Mucosa of rectum (tissue), 2 donors: Measurements from ENCODE around the gene SPATA6.
"Not testable (repeated sequence)": the region's sequence is repeated elsewhere in the genome, so short reads cannot be mapped to it uniquely, and the experiment has no call there.

Experiments used
- H3K27ac ChIP-seq, 2 donors: one replicate each; pipeline ENCODE4 v1.7.0; 2013; ENCODE audit warnings: inconsistent platforms in 2 of 2, low read depth in 2 of 2, low read length in 2 of 2
- H3K27me3 ChIP-seq, 2 donors: one replicate each; pipeline ENCODE4 v1.7.0; 2013; ENCODE audit warnings: low read length in 2 of 2; ENCODE audit not compliant: control insufficient read depth in 2 of 2, insufficient read depth in 2 of 2
- H3K36me3 ChIP-seq, 2 donors: one replicate each; pipeline ENCODE4 v1.7.0; 2013; ENCODE audit warnings: low read length in 2 of 2; ENCODE audit not compliant: control insufficient read depth in 2 of 2, insufficient read depth in 2 of 2
- H3K4me1 ChIP-seq, 2 donors: one replicate each; pipeline ENCODE4 v1.7.0; 2013; ENCODE audit warnings: low read length in 2 of 2, mild to moderate bottlenecking in 1 of 2; ENCODE audit not compliant: control insufficient read depth in 2 of 2, insufficient read depth in 2 of 2
- H3K4me3 ChIP-seq, 2 donors: one replicate each; pipeline ENCODE4 v1.7.0; 2013; ENCODE audit warnings: low read length in 2 of 2
- H3K9ac ChIP-seq, 2 donors: one replicate each; pipeline ENCODE4 v1.7.0; 2013; ENCODE audit warnings: low read length in 2 of 2, low read depth in 1 of 2, mild to moderate bottlenecking in 1 of 2
- H3K9me3 ChIP-seq, 2 donors: one replicate each; pipeline ENCODE4 v1.7.0; 2013; ENCODE audit warnings: low read length in 2 of 2; ENCODE audit not compliant: control insufficient read depth in 2 of 2
- donor health status: healthy.
- donor health status: Normal muscosa, but diverticular disease.

The SPATA6 gene

DNA sequence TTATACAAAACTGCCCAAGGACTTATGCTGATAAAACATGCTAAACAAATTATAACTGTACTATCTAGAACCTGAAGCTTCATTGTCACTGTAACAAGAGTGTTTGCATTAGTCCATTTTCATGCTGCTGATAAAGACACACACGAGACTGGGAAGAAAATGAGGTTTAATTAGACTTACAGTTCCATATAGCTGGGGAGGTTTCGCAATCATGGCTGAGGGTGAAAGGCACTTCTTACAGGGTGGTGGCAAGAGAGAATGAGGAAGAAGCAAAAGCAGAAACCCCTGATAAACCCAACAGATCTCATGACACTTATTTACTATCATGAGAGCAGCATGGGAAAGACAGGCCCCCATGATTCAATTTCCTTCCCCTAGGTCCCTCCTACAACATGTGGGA, 100.4 kb downstream of the SPATA6 start:
- no peaks in the 10 kb centered on the region for H3K36me3 ChIP-seq
- H3K27ac ChIP-seq, result no peak overlapping the region
- no peak overlapping the region for H3K9ac ChIP-seq
- H3K9me3 ChIP-seq, result peaks cover 0 to 4% of the 10 kb centered on the region in 2 donors
- no peaks in the 10 kb centered on the region for H3K27me3 ChIP-seq
- no peak overlapping the region for H3K4me3 ChIP-seq
- no peaks in the 10 kb centered on the region for H3K4me1 ChIP-seq

DNA sequence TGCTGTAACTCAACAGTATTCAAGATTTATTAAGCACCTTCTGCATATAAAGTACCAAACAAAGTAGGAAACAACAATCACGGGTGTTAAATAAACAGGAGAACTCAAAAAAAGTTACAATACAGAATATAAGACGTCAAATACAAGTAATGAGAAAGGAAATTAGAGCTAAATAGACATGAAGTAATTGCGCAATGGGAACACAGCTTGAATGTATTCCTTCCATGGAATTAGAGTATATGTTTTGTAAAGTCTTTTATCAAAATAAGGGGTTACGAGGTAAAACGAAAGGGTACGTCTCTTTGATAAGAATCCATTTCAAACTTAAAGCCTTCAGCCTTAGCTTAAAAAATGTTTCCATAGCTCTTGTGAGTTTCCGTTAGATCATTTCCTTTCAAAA, 109.1 kb downstream of the SPATA6 start:
- Histone ChIP-seq H3K9ac (no peak overlapping the region), H3K27me3 (no peaks in the 10 kb centered on the region), H3K4me3 (no peak overlapping the region), H3K36me3 (no peaks in the 10 kb centered on the region), H3K4me1 (no peaks in the 10 kb centered on the region), H3K9me3 (no peaks in the 10 kb centered on the region), H3K27ac (no peak overlapping the region)

DNA sequence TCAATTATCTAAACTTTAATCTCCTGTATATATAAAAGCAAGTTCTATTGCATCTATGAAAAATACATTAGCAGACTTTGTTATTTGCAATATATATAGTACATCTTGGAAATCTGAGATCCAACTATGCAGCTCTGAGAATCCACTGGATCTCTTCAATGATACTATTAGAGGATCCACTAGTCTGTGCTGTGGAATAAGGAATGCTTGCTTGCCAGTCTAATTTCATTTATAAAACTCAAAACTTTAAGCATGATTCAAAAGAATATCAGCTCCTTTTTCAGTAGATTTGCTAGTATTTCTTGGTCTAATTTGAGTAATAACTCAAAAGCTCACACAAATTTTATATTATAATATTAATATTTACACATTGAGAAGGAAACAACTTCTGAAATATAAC, 115.1 kb downstream of the SPATA6 start:
- no peaks in the 10 kb centered on the region for H3K27me3 ChIP-seq
- H3K9ac ChIP-seq, result no peak overlapping the region
- no peak overlapping the region for H3K4me3 ChIP-seq
- peaks cover 0 to 2% of the 10 kb centered on the region in 2 donors for H3K36me3 ChIP-seq
- H3K27ac ChIP-seq, result no peak overlapping the region
- no peaks in the 10 kb centered on the region for H3K4me1 ChIP-seq
- no peaks in the 10 kb centered on the region for H3K9me3 ChIP-seq

DNA sequence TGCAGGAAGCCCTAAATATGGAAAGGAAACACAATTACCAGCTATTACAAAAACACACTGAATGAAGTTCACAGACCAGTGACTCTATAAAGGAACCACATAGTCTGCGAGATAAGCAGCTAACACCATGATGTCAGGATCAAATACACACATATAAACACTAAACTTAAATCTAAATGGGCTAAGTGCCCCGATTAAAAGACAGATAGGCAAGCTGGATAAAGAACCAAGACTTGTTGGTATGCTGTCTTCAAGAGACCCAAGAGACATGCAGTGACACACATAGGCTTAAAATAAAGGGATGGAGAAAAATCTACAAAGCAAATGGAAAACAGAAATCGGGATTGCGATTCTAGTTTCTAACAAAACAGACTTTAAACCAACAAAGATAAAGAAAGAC, 127.6 kb downstream of the SPATA6 start:
- Histone ChIP-seq H3K9me3 (peaks cover 0 to 6% of the 10 kb centered on the region in 2 donors), H3K9ac (no peak overlapping the region), H3K4me1 (no peaks in the 10 kb centered on the region), H3K4me3 (no peak overlapping the region), H3K36me3 (no peaks in the 10 kb centered on the region), H3K27ac (no peak overlapping the region), H3K27me3 (no peaks in the 10 kb centered on the region)

GRCh38 chr1:48341221-48341620, 130.8 kb downstream of the SPATA6 start:
- Histone ChIP-seq H3K36me3 (no peaks in the 10 kb centered on the region), H3K27me3 (no peaks in the 10 kb centered on the region), H3K9ac (no peak overlapping the region), H3K27ac (no peak overlapping the region), H3K9me3 (peaks cover 0 to 6% of the 10 kb centered on the region in 2 donors), H3K4me3 (no peak overlapping the region), H3K4me1 (no peaks in the 10 kb centered on the region)

DNA sequence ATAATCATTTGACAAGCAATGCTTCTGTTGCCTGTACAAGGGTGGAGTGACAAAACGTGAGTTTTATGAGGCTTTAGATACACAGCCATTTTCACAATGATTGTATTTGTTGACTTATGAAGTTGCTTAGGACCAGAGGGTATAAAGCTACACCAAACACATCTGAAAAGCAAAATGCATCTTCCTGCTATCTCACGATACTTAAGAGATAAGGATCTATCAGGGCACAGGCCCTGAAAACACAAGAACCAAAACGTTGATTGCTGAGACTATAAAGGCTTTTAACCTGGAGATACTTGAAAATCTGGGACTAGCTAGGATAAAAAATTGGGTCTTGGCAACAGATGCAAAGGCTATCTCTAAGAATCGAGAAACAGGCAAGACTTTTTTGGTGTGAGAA, 133.7 kb downstream of the SPATA6 start:
- Histone ChIP-seq H3K27ac (no peak overlapping the region), H3K36me3 (no peaks in the 10 kb centered on the region), H3K9me3 (no peaks in the 10 kb centered on the region), H3K27me3 (no peaks in the 10 kb centered on the region), H3K9ac (no peak overlapping the region), H3K4me1 (no peaks in the 10 kb centered on the region), H3K4me3 (no peak overlapping the region)

GRCh38 chr1:48333316-48333715, 138.7 kb downstream of the SPATA6 start:
- Histone ChIP-seq H3K9ac (no peak overlapping the region), H3K4me1 (no peaks in the 10 kb centered on the region), H3K4me3 (no peak overlapping the region), H3K27ac (no peak overlapping the region), H3K9me3 (peaks cover 9% of the 10 kb centered on the region in 2 donors), H3K36me3 (no peaks in the 10 kb centered on the region), H3K27me3 (no peaks in the 10 kb centered on the region)

DNA sequence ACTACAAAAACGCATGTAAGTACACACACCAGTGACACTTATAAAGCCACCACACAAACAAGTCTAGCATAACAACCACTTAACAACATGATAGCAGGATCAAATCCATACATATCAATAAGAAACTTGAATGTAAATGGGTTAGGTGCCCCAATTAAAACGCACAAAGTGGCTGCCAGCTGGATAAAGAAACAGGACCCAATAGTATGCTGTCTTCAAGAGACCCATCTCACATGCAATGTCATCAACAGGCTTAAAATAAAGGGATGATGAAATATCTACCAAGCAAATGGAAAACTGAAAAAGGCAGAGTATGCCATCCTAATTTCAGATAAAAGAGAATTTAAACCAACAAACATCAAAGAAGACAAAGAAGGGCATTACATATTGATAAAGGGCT, 139.9 kb downstream of the SPATA6 start:
- H3K27ac ChIP-seq, result no peak overlapping the region
- no peaks in the 10 kb centered on the region for H3K4me1 ChIP-seq
- no peak overlapping the region for H3K9ac ChIP-seq
- H3K4me3 ChIP-seq, result no peak overlapping the region
- H3K36me3 ChIP-seq, result no peaks in the 10 kb centered on the region
- peaks cover 9% of the 10 kb centered on the region in 2 donors for H3K9me3 ChIP-seq
- no peaks in the 10 kb centered on the region for H3K27me3 ChIP-seq

GRCh38 chr1:48329905-48330304, 142.1 kb downstream of the SPATA6 start:
- peaks cover 12% of the 10 kb centered on the region in 2 donors for H3K9me3 ChIP-seq
- H3K4me1 ChIP-seq, result no peaks in the 10 kb centered on the region
- H3K27me3 ChIP-seq, result no peaks in the 10 kb centered on the region
- no peak overlapping the region for H3K4me3 ChIP-seq
- no peak overlapping the region for H3K27ac ChIP-seq
- peaks cover 6% of the 10 kb centered on the region in 2 donors for H3K36me3 ChIP-seq
- H3K9ac ChIP-seq, result no peak overlapping the region

GRCh38 chr1:48329486-48329885, 142.5 kb downstream of the SPATA6 start:
- H3K4me1 ChIP-seq, result no peaks in the 10 kb centered on the region
- no peak overlapping the region for H3K4me3 ChIP-seq
- peaks cover 6 to 7% of the 10 kb centered on the region in 2 donors for H3K36me3 ChIP-seq
- no peak overlapping the region for H3K9ac ChIP-seq
- no peak overlapping the region for H3K27ac ChIP-seq
- H3K27me3 ChIP-seq, result no peaks in the 10 kb centered on the region
- H3K9me3 ChIP-seq, result peaks cover 12% of the 10 kb centered on the region in 2 donors

DNA sequence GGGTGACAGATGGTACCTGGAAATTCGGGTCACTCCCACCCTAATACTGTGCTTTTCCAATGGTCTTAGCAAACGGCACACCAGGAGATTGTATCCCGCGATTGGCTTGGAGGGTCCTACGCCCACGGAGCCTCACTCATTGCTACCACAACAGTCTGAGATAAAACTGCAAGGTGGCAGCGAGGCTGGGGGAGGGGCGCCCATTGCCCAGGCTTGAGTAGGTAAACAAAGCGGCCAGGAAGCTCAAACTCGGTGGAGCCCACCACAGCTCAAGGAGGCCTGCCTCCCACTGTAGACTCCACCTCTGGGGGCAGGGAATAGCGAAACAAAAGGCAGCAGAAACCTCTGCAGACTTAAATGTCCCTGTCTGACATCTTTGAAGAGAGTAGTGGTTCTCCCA, 160.2 kb downstream of the SPATA6 start:
- not testable (repeated sequence) for H3K4me3 ChIP-seq, H3K36me3 ChIP-seq, H3K4me1 ChIP-seq, H3K27ac ChIP-seq, H3K9me3 ChIP-seq, H3K9ac ChIP-seq, H3K27me3 ChIP-seq
